ENCODE measurements around the gene DCC.

DCC gene

GRCh38 chr18:52781113-52781512, 441.1 kb downstream of the DCC start:
- FAIRE-seq, result no peak
- no peak for DNase-seq (ENCODE audit: low spot score)

- no peak for FAIRE-seq
- no peak for DNase-seq (ENCODE audit: low spot score)
These were observed 451.3 kb downstream of the DCC start for GRCh38 chr18:52791321-52791720.

GRCh38 chr18:52812834-52813233, 472.8 kb downstream of the DCC start:
- DNase-seq (ENCODE audit: low spot score), result no peak
- no peak for FAIRE-seq

GRCh38 chr18:52813635-52814416, 473.8 kb downstream of the DCC start:
- FAIRE-seq (no peak), DNase-seq (ENCODE audit: low spot score) (no peak)

GRCh38 chr18:52815651-52816050, 475.7 kb downstream of the DCC start:
- FAIRE-seq (no peak), DNase-seq (ENCODE audit: low spot score) (no peak)

DNA sequence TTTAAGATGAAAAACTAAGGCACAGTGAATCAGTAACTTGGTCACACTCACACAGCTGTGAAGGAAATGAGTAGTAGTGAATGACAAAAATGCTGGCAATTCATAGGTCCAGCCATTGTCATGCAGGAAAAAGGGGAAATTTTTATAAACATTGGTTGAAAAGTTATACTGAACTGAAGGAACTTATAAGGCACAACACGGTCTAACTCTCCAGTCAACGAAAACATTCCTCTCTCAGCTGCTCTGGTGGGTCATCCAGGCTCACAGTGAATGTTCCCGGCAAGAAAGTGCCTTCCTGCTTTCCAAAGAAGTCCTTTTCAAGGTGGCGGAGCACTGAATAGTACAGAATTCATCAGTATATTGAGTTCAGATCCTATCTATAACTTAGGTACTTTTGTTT, 476.1 kb downstream of the DCC start:
- FAIRE-seq (no peak), DNase-seq (ENCODE audit: low spot score) (no peak)

- DNase-seq (ENCODE audit: low spot score), result no peak
- FAIRE-seq, result no peak
These were observed 482.2 kb downstream of the DCC start for GRCh38 chr18:52822160-52822559.

DNA sequence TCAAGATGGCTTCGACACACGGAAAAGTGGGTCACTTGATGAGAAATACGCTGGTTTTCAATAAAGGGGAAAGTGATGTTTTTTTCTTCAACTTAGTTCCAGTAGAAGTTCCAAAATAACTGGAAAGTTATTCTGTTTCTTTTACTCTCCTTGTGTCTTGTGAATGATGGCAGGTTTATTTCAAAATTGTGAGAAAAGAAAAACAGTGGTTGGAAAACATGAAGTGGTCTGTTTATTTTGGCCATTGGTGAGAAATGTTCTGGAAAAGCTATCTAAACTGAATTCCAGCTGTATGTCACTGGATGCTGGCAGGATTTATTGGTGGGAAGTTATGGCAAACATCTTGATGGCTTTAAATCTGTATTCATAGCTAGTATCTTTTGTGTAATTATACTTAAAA, 484.1 kb downstream of the DCC start:
- DNase-seq (ENCODE audit: low spot score) (no peak), FAIRE-seq (no peak)

- DNase-seq (ENCODE audit: low spot score) (no peak), FAIRE-seq (no peak)
These were observed 487.0 kb downstream of the DCC start for GRCh38 chr18:52826994-52827393.

- FAIRE-seq (no peak), DNase-seq (ENCODE audit: low spot score) (no peak)
These were observed 489.3 kb downstream of the DCC start for GRCh38 chr18:52829320-52829719.

DNA sequence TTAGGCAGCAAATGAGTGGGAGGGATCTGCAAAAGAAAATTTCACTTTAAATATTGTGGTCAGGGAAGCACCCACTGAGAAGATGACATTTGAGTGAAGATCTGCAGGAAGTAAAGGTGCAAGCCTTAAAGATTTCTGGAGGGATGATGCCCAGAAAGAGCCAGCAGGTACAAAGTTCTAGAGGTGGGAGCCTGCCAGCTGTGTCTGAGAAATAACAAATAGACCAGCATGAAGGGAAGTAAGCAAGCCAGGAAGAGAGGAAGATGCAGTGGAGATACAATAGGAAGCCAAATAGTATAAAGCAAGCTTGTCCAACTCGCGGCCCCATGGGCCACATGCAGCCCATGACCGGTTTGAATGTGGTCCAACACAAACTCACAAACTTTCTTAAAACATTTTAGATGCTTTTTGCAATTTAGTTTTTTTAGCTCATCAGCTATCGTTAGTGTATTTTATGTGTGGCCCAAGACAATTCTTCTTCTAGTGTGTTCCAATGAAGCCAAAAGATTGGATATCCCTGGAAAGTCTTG, 489.9 kb downstream of the DCC start:
- DNase-seq (ENCODE audit: low spot score), result no peak
- no peak for FAIRE-seq

- DNase-seq (ENCODE audit: low spot score) (no peak), FAIRE-seq (no peak)
These were observed 504.3 kb downstream of the DCC start for GRCh38 chr18:52844323-52844722.

GRCh38 chr18:52845036-52845435, 505.0 kb downstream of the DCC start:
- no peak for DNase-seq (ENCODE audit: low spot score)
- FAIRE-seq, result no peak

DNA sequence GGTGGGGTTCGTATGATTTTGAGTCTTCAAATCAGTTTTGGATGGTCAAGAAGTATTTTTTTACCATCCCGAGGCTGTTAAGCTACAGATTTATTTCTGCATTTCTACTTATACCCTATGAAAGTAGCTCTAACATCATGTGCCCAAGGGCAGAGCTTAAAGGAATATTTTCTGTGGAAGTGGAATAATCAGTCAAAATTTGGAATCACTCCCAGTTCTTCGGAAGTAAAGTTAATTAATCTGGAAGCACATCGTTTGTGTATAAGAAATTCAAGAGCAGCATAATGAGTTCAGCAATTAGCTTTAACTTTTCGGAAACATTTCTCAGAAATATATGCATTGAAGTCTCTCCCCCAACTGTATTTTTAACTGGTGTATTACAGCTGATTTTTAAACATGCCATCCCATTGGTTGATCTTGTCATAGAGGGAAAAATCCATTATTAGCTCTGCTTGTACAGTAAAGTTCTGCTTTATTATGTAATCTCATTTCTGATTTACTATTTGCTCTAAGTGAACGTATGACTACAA, 510.1 kb downstream of the DCC start:
- DNase-seq (ENCODE audit: low spot score), result no peak
- no peak for FAIRE-seq

DNA sequence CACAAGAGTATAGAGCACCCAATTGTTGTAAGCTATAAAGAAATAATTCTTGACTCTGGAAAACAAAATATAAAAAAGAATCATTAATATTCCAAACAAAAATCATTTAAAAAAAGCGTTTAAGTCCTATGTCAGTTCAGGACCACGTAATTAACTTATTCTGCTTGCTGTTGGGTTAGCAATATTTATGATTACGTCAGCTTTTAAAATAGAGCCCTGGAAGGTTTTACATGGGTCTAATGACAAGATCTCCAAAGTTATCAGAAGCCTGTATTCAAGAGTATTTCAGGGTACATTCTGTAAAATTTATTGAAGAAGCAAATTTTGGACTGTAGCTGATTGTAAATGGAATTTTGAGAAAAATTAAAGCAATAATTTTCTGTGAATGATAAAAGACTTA, 521.6 kb downstream of the DCC start:
- FAIRE-seq, result no peak
- DNase-seq (ENCODE audit: low spot score), result no peak

GRCh38 chr18:52869349-52869923, 529.4 kb downstream of the DCC start:
- no peak for DNase-seq (ENCODE audit: low spot score)
- no peak for FAIRE-seq

DNA sequence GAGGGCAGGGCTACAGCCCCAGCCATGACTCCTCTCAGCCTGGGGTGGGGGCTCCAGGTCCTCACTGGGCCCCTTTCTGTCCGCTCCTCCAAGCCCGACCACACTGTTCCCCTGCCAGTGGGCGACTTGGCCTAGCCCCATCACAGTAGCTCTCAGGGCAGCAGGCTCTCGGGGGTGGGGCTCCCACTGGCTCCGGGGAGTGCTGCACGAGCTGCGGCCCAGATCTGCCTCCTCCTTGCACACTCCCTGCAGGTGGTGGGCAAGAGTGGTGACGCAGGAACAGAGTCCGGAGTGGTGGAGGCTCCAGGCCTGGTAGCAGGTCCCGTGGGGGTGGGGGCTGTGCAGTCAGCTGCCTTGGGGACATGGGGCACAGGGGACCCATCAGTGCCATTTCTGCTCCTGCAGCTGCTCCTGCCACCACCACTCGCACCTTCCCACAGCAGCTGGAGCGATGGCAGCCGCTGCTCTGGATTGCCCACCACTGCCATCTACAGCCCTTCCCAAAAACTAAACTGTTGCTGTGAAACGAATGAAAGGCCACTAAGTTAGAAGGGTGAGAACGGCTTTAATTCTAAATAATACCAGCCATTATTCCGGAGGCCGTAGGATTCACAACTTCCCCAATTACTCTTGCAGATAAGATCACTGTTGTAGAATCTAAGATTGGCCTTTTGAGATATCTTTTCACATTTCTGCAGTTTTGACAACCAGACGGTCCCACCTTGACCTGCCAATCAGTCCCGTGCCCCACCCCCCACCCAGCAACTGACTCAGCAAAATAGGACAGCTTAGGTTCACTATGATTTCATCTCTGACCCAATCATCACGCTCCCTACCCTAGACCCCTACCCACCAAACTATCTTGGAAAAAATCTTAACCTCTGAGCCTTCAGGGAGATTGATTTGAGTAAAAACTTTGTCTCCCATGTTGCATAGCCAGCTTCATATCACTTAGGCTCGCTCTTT, 530.2 kb downstream of the DCC start:
- DNase-seq (ENCODE audit: low spot score) (no peak), FAIRE-seq (no peak)

DNA sequence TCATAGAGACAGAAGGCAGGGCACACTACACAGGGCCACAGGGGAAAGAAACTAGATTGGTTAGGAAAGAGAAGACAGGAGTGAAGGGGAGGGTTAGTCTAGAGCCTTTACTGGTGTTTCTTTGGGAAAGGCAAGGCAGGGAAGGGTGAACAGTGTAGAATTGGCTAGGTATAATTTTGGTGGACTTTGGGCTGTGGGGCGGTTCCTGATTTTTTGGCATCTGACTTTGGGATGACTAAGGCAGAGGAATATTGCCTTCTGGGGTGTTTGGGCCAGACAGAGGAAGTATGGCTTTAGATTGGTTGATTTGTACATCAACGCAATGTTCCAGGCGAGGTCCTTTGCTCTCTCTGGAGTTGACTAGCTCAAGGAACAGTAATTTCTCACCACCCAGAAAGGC, 534.8 kb downstream of the DCC start:
- DNase-seq (ENCODE audit: low spot score) (no peak), FAIRE-seq (no peak)

DNA sequence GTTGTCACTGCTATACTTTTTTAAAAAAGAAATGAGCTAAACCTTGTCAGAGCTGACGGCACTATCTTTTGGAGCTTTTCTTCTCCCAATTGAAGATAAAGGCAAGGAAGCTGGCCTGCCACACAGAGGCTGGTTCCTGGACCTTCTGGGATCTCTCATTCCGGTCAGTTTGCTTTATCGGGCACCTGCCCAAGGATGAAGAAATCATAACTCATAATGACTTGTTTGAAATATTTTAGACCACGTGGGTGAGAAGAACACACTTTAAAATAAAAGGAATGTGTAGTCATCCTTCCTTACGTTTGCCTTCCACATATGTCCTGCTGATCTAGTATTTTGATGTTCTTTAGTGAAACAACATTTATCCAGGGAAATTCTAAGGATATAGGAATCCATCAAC, 535.7 kb downstream of the DCC start:
- DNase-seq (ENCODE audit: low spot score) (no peak), FAIRE-seq (no peak)

DNA sequence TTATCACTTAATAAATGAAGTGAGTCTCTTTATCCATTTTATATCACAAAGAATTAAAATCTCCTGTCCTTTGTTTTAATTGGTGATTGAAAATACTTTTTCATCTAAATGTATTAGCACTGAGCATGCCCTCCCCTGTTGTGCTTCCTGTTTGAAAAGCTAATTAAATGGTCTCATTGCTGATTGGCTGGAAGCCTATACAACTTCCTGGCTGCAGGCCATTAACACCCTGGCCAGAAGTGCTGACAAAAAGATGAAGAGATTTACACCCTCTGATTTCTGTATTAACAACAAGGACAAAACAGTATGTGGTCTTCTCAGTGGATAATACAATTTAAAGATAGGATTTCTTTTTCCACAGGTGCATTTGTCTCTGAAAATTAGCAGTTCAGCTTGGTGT, 548.0 kb downstream of the DCC start:
- FAIRE-seq (no peak), DNase-seq (ENCODE audit: low spot score) (no peak)

DNA sequence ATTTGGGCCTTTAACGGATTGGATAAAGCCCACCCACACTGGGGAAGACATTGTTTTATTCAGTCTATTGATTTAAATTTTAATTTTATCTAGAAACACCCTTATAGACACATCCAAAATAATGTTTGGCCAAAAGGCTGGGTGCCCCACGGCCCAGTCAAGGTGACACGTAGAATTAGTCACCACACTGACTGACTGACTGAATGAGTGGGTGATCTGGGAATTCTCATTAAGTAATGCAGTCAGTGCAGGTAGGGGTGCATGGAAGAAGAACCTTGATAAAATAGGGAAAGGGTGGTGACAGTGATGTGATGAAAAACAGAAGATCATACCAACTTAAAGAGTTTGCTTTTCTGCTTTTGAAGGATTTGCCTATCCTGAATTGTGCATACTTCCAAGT, 554.8 kb downstream of the DCC start:
- DNase-seq (ENCODE audit: low spot score) (no peak), FAIRE-seq (no peak)
